Kidney (tissue), 14 donors: Measurements from ENCODE around the gene BHMT2. TPM values are rescaled to one million over a fixed set of nuclear protein-coding genes. Genes with fewer than 3 reads are reported as not detected.

Experiments used
- DNase-seq, 5 donors: peaks; one replicate each; pipeline ENCODE4 v3.0.0-alpha.2; 2013 to 2020
- FAIRE-seq: peaks from 2 replicates; lab custom pipeline; 2012; peaks lifted over from hg19 to GRCh38; lab: Jason Lieb, UNC
- H3K27ac ChIP-seq, 2 donors: one replicate each; pipeline ENCODE4 v1.7.0; 2013; ENCODE audit warnings: low read depth in 2 of 2, low read length in 2 of 2, inconsistent platforms in 1 of 2
- H3K27me3 ChIP-seq: one replicate; pipeline ENCODE4 v1.7.1; 2013; ENCODE audit warnings: low read length, inconsistent platforms; ENCODE audit not compliant: control insufficient read depth, insufficient read depth
- H3K36me3 ChIP-seq, 3 donors: one replicate each; pipeline versions ENCODE4 v1.7.0 to v1.7.1; 2013; ENCODE audit warnings: low read length in 3 of 3, control low read depth in 1 of 3, inconsistent platforms in 1 of 3; ENCODE audit not compliant: insufficient read depth in 3 of 3, control insufficient read depth in 2 of 3
- H3K4me1 ChIP-seq, 3 donors: one replicate each; pipeline versions ENCODE4 v1.7.0 to v1.7.1; 2013; ENCODE audit warnings: low read length in 3 of 3, inconsistent platforms in 1 of 3, low read depth in 1 of 3; ENCODE audit not compliant: control insufficient read depth in 2 of 3, insufficient read depth in 2 of 3
- H3K4me3 ChIP-seq, 3 donors: one replicate each; pipeline versions ENCODE4 v1.7.0 to v1.8.1; 2013; ENCODE audit warnings: low read length in 3 of 3, control low read depth in 1 of 3, inconsistent platforms in 1 of 3
- H3K9ac ChIP-seq, 3 donors: one replicate each; pipeline versions ENCODE4 v1.7.0 to v1.7.1; 2013; ENCODE audit warnings: low read length in 3 of 3, control low read depth in 1 of 3, inconsistent platforms in 1 of 3
- H3K9me3 ChIP-seq, 3 donors: one replicate each; pipeline versions ENCODE4 v1.7.0 to v1.7.1; 2013; ENCODE audit warnings: low read length in 3 of 3, control low read depth in 1 of 3, inconsistent platforms in 1 of 3; ENCODE audit not compliant: control insufficient read depth in 2 of 3, insufficient read depth in 1 of 3
- intact Hi-C: fragments of 100-400 bp; cut with DNase I; formaldehyde crosslinking; loops from one replicate; pipeline ENCODE4 v1.11.1; 2022
- polyA plus RNA-seq: library from polyadenylated mRNA; stranded (reverse); fragments of 350-450 nt; fragmentation: Illumina TruSeq; extraction: RNeasy Lipid Tissue Mini Kit (QIAGEN cat#74804); gene quantifications from one replicate; pipeline ENCODE4 v1.2.3, GENCODE V29; 2014; ENCODE audit warnings: low read depth, low replicate concordance; ENCODE audit not compliant: insufficient read depth
- total RNA-seq: library from RNA; stranded (reverse); fragmentation: NEBNext Ultra II Directional; extraction: Animal tissue kit (Norgen Biotek cat#: 25700); gene quantifications from one replicate; pipeline ENCODE4 v1.2.1, GENCODE V29; 2021
- TF ChIP-seq, protein P1 (sequence below): IDR thresholded peaks from 3 replicates; pipeline ENCODE4 v1.5.1; 2012; ENCODE audit warnings: mild to moderate bottlenecking, moderate library complexity, borderline replicate concordance; ENCODE audit not compliant: insufficient read depth; ENCODE audit errors: extremely low read depth
- donor health status: control.
- donor health status: control.
- donor health status: control.
- donor health status: control.
- donor health status: control.
- donor health status: DM: yes; HTN: yes; CAD: no.
- donor health status: Normal renal cell carcinoma (clear cell type).

Gene BHMT2
- total and polyA plus RNA-seq, 2 donors from 2014 or later: 54.8 to 230 TPM

DNA sequence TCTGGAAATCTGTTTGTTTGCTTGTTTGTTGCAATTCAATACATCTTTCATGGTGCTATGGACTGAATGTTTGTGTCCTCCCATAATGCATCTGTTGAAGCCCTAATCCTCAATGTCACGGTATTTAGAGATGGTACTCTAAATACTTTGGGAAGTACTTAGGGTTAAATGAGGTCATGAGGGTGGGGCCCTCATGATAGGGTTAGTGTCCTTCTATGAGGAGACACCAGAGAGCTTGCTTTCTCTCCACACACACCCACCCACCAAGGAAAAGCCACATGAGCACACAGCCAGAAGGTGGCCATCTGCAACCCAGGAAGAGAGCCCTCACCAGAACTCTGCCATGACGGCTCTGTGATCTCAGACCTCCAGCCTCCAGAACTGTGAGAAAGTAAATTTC, 32.8 kb upstream of the BHMT2 start:
- Histone ChIP-seq H3K27ac (no peak overlapping the region), H3K9me3 (peaks cover 0 to 5% (median 0%) of the 10 kb centered on the region in 3 donors), H3K27me3 (no peaks in the 10 kb centered on the region), H3K4me1 (peaks cover 0 to 17% (median 5%) of the 10 kb centered on the region in 3 donors), H3K9ac (no peak overlapping the region), H3K36me3 (no peaks in the 10 kb centered on the region), H3K4me3 (no peak overlapping the region)
- DNase-seq (no peak), FAIRE-seq (no peak)
- TF ChIP-seq, protein P1, sequence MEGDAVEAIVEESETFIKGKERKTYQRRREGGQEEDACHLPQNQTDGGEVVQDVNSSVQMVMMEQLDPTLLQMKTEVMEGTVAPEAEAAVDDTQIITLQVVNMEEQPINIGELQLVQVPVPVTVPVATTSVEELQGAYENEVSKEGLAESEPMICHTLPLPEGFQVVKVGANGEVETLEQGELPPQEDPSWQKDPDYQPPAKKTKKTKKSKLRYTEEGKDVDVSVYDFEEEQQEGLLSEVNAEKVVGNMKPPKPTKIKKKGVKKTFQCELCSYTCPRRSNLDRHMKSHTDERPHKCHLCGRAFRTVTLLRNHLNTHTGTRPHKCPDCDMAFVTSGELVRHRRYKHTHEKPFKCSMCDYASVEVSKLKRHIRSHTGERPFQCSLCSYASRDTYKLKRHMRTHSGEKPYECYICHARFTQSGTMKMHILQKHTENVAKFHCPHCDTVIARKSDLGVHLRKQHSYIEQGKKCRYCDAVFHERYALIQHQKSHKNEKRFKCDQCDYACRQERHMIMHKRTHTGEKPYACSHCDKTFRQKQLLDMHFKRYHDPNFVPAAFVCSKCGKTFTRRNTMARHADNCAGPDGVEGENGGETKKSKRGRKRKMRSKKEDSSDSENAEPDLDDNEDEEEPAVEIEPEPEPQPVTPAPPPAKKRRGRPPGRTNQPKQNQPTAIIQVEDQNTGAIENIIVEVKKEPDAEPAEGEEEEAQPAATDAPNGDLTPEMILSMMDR: no peak
- intact Hi-C loops: no loop called here

DNA sequence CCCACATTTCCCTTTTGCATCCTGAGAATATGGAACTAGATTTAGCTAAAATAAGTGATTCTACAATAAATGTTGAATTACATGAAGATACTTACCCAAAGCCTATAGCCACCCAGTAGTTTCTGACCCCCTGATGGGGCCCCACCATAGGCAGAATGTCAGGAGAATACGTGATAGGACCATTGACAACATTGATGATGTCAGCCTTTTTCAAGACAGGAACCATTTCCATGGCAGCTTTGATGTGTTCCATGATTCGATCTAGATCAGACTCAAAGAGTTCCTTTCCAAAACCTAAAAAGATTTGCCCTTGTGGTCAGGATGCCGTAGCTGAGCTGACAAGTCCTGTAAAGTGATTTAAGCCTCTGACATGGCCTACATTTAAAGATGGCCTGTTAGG, 27.4 kb upstream of the BHMT2 start:
- no peak for FAIRE-seq
- no peak overlapping the region for H3K4me3 ChIP-seq
- intact Hi-C loops: no loop called here

DNA sequence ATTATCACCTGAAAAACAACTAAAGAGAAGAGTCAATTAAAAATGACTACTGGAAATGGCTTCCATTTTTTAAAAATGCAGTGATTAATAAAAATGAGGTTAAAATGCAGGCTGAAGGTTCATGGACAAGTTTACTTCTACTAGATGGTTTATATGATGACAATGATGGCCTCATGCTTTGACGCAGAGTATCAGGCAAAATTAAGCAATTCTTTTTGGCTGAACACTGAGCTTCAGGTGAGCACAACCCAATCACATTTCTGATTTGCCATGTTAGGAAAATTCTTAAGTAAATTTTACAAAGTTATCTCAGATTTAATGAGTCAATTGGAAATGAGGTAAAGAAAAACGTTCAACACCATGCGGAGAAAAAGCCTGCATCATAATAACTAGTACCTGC, 22.4 kb upstream of the BHMT2 start:
- TF ChIP-seq, protein P1: no peak
- Histone ChIP-seq H3K4me3 (no peak overlapping the region), H3K36me3 (peaks cover 0 to under 1% (median 0%) of the 10 kb centered on the region in 3 donors), H3K27ac (no peak overlapping the region), H3K4me1 (no peaks in the 10 kb centered on the region), H3K27me3 (no peaks in the 10 kb centered on the region), H3K9ac (no peak overlapping the region), H3K9me3 (peaks cover 0 to 5% (median 0%) of the 10 kb centered on the region in 3 donors)
- intact Hi-C loops: no loop called here
- FAIRE-seq (no peak), DNase-seq (no peak)

More for the DNA sequence above, 27.4 kb upstream of the BHMT2 start:
- H3K36me3 ChIP-seq: no peaks in the 10 kb centered on the region
- H3K9ac ChIP-seq: no peak overlapping the region
- no peaks in the 10 kb centered on the region for H3K27me3 ChIP-seq
- H3K27ac ChIP-seq: no peak overlapping the region
- H3K4me1 ChIP-seq: no peaks in the 10 kb centered on the region
- H3K9me3 ChIP-seq: no peaks in the 10 kb centered on the region
- TF ChIP-seq, protein P1: no peak
- no peak for DNase-seq

DNA sequence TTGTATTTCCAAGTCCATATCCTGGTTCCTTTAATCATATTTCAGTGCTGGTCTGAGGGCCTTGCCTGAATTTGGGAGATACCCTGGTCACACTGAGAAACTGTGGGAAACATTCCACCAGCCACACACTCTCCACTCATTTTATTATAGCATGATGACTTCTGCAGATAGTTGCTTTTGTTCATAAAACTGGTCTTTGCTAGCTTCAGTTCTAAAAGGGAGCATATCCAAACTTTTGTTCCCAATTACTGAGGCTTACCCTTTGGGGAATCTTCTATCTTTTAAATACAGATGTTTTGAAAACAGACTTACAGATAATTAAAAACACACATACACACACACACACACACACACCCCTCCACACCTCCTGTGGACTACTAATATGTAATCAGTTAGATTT, 21.1 kb upstream of the BHMT2 start:
- Histone ChIP-seq H3K9ac (no peak overlapping the region), H3K36me3 (peaks cover 0 to 8% (median 0%) of the 10 kb centered on the region in 3 donors), H3K27ac (no peak overlapping the region), H3K4me3 (no peak overlapping the region), H3K4me1 (no peaks in the 10 kb centered on the region), H3K27me3 (no peaks in the 10 kb centered on the region), H3K9me3 (peaks cover 0 to 5% (median 0%) of the 10 kb centered on the region in 3 donors)
- TF ChIP-seq, protein P1: no peak
- DNase-seq: no peak
- FAIRE-seq: no peak
- intact Hi-C loops: no loop called here
